GM23248 (cell line): Measurements from ENCODE around the gene WSCD1. TPM values are rescaled to one million over a fixed set of nuclear protein-coding genes. Genes with fewer than 3 reads are reported as not detected.

Source experiments
- DNase-seq: peaks from one replicate; pipeline ENCODE4 v3.0.0-alpha.2; 2015
- H2AFZ ChIP-seq: fragments of 200-600 bp; sonication (generic); 2 replicates; pipeline ENCODE4 v1.6.1; 2016; ENCODE audit warnings: antibody characterized with exemption
- H3F3A ChIP-seq: fragments of 200-600 bp; sonication (generic); 2 replicates; pipeline ENCODE4 v1.6.1; 2016; ENCODE audit warnings: mild to moderate bottlenecking, antibody characterized with exemption, mixed run types; ENCODE audit not compliant: insufficient read depth
- H3K27ac ChIP-seq: fragments of 200-600 bp; sonication (generic); 2 replicates; pipeline ENCODE4 v1.5.1; 2016; ENCODE audit warnings: mild to moderate bottlenecking
- H3K27me3 ChIP-seq: fragments of 200-600 bp; sonication (generic); replicated peaks from 2 replicates; pipeline ENCODE4 v1.6.1; 2016; ENCODE audit warnings: mild to moderate bottlenecking; ENCODE audit not compliant: insufficient read depth
- H3K36me3 ChIP-seq: fragments of 200-600 bp; sonication (generic); 2 replicates; pipeline ENCODE4 v1.6.1; 2016; ENCODE audit warnings: low read depth, mild to moderate bottlenecking
- H3K4me1 ChIP-seq: fragments of 200-600 bp; sonication (generic); 2 replicates; pipeline ENCODE4 v1.6.1; 2016; ENCODE audit warnings: mild to moderate bottlenecking; ENCODE audit not compliant: insufficient read depth
- H3K4me2 ChIP-seq: fragments of 200-600 bp; sonication (generic); one replicate; pipeline ENCODE4 v1.6.1; 2016; ENCODE audit warnings: mild to moderate bottlenecking; ENCODE audit not compliant: unreplicated experiment
- H3K4me3 ChIP-seq: fragments of 200-600 bp; sonication (generic); 2 replicates; pipeline ENCODE4 v1.5.1; 2016; ENCODE audit warnings: mild to moderate bottlenecking
- H3K79me2 ChIP-seq: fragments of 200-600 bp; sonication (generic); 2 replicates; pipeline ENCODE4 v1.6.1; 2016; ENCODE audit warnings: mild to moderate bottlenecking; ENCODE audit not compliant: insufficient read depth
- H3K9ac ChIP-seq: fragments of 200-600 bp; sonication (generic); 2 replicates; pipeline ENCODE4 v1.6.1; 2016; ENCODE audit warnings: mild to moderate bottlenecking
- H3K9me2 ChIP-seq: fragments of 200-600 bp; sonication (generic); 2 replicates; pipeline ENCODE4 v1.6.1; 2016; ENCODE audit warnings: mixed run types, mild to moderate bottlenecking, moderate library complexity; ENCODE audit not compliant: insufficient read depth
- H3K9me3 ChIP-seq: fragments of 200-600 bp; sonication (generic); one replicate; pipeline ENCODE4 v1.6.1; 2017; ENCODE audit warnings: low read depth
- H4K20me1 ChIP-seq: fragments of 200-600 bp; sonication (generic); 2 replicates; pipeline ENCODE4 v1.6.0; 2016; ENCODE audit not compliant: insufficient read depth
- EZH2 ChIP-seq: fragments of 200-600 bp; sonication (generic); IDR thresholded peaks from 2 replicates; pipeline ENCODE4 v1.6.1; 2018; ENCODE audit warnings: antibody characterized with exemption, mild to moderate bottlenecking; ENCODE audit not compliant: insufficient read depth, poor library complexity, severe bottlenecking
- EZH2phosphoT487 ChIP-seq: fragments of 200-600 bp; sonication (generic); IDR thresholded peaks from 2 replicates; pipeline ENCODE4 v1.6.1; 2018; ENCODE audit warnings: antibody characterized with exemption, moderate library complexity, mild to moderate bottlenecking, low read depth; ENCODE audit not compliant: insufficient read depth
- WGBS, 2 experiments: methylation state at CpG; one replicate each; pipeline ENCODE4 v1.1.6; 2015 to 2017; ENCODE audit warnings: low lambda C conversion rate in 2 of 2, low coverage in 1 of 2; ENCODE audit errors: missing lambda C conversion rate in 2 of 2; 5-methylcytosine and 5-hydroxymethylcytosine counted together
- in situ Hi-C: fragments of 300-500 bp; cut with MboI; formaldehyde crosslinking; loops from 2 replicates; pipeline ENCODE4 v1.15.0; 2020
- polyA plus RNA-seq: library from polyadenylated mRNA; unstranded; fragments of >200 nt; fragmentation: Nextera tagmentation; extraction: Ambion mirVana; gene quantifications from 2 replicates; pipeline ENCODE4 v1.2.1, GENCODE V29; 2016
- total RNA-seq: library from RNA; depleted of rRNA; stranded (reverse); fragments of >200 nt; shearing (Covaris generic); gene quantifications from 2 replicates; pipeline ENCODE4 v1.2.3, GENCODE V29; 2014

WSCD1 gene
- total and polyA plus RNA-seq, 2 experiments from 2014 or later: 0.11 TPM; not detected in 1

- 35 to 44% methylated on average over 5 of the region's 5 CpGs for WGBS, 2 experiments
- no peak overlapping the region for H3K27ac ChIP-seq
- H4K20me1 ChIP-seq: no peaks in the 10 kb centered on the region
- no peaks in the 10 kb centered on the region for H3K9me3 ChIP-seq
- H3K79me2 ChIP-seq: no peaks in the 10 kb centered on the region
- in situ Hi-C loops: no loop called here
- no peak overlapping the region for H3K4me2 ChIP-seq
- TF ChIP-seq EZH2phosphoT487 (no peak), EZH2 (no peak)
- no peaks in the 10 kb centered on the region for H3F3A ChIP-seq
- no peak overlapping the region for H2AFZ ChIP-seq
- H3K9me2 ChIP-seq: no peaks in the 10 kb centered on the region
- no peaks in the 10 kb centered on the region for H3K4me1 ChIP-seq
- DNase-seq: no peak
- H3K27me3 ChIP-seq: peaks cover 34% of the 10 kb centered on the region
- no peak overlapping the region for H3K4me3 ChIP-seq
- H3K36me3 ChIP-seq: no peaks in the 10 kb centered on the region
- H3K9ac ChIP-seq: no peak overlapping the region
Measured at GRCh38 chr17:6072611-6073010, 2.4 kb downstream of the WSCD1 start.

- Histone ChIP-seq H3K4me2 (no peak overlapping the region), H3K9ac (no peak overlapping the region), H3K27me3 (peaks cover 28% of the 10 kb centered on the region), H3F3A (no peaks in the 10 kb centered on the region), H3K79me2 (no peaks in the 10 kb centered on the region), H3K36me3 (no peaks in the 10 kb centered on the region), H3K4me3 (no peak overlapping the region), H2AFZ (no peak overlapping the region), H3K9me3 (no peaks in the 10 kb centered on the region), H4K20me1 (no peaks in the 10 kb centered on the region), H3K4me1 (no peaks in the 10 kb centered on the region), H3K9me2 (no peaks in the 10 kb centered on the region), H3K27ac (no peak overlapping the region)
- TF ChIP-seq EZH2phosphoT487 (no peak), EZH2 (no peak)
- WGBS, 2 experiments: 24 to 26% methylated on average over 7 of the region's 7 CpGs
- in situ Hi-C loops: no loop called here
- no peak for DNase-seq
Measured at GRCh38 chr17:6073620-6074019, 3.4 kb downstream of the WSCD1 start.

GRCh38 chr17:6075050-6075449 is 4.9 kb downstream of the WSCD1 start:
- no peaks in the 10 kb centered on the region for H3K4me1 ChIP-seq
- H4K20me1 ChIP-seq: no peaks in the 10 kb centered on the region
- no peak overlapping the region for H2AFZ ChIP-seq
- no peak for DNase-seq
- H3K27me3 ChIP-seq: peaks cover 15% of the 10 kb centered on the region; the same call in 1 of the 2 replicates
- H3K79me2 ChIP-seq: no peaks in the 10 kb centered on the region
- no peak for TF ChIP-seq EZH2phosphoT487
- TF ChIP-seq EZH2: no peak
- no peaks in the 10 kb centered on the region for H3F3A ChIP-seq
- no peak overlapping the region for H3K4me2 ChIP-seq
- H3K36me3 ChIP-seq: no peaks in the 10 kb centered on the region
- H3K9me2 ChIP-seq: no peaks in the 10 kb centered on the region
- 8 to 9% methylated on average over 6 of the region's 6 CpGs for WGBS, 2 experiments
- H3K4me3 ChIP-seq: no peak overlapping the region
- H3K9me3 ChIP-seq: no peaks in the 10 kb centered on the region
- no peak overlapping the region for H3K27ac ChIP-seq
- H3K9ac ChIP-seq: no peak overlapping the region
- in situ Hi-C loops: no loop called here

GRCh38 chr17:6075845-6076244 is 5.7 kb downstream of the WSCD1 start:
- H3K4me2 ChIP-seq: no peak overlapping the region
- no peak for DNase-seq
- no peaks in the 10 kb centered on the region for H3K4me1 ChIP-seq
- in situ Hi-C loops: no loop called here
- WGBS, 2 experiments: 20 to 26% methylated on average over 8 of the region's 8 CpGs
- no peaks in the 10 kb centered on the region for H3F3A ChIP-seq
- no peaks in the 10 kb centered on the region for H3K79me2 ChIP-seq
- TF ChIP-seq EZH2 (no peak), EZH2phosphoT487 (no peak)
- H3K4me3 ChIP-seq: no peak overlapping the region
- H3K9me2 ChIP-seq: no peaks in the 10 kb centered on the region
- no peaks in the 10 kb centered on the region for H4K20me1 ChIP-seq
- H3K27ac ChIP-seq: no peak overlapping the region
- H3K36me3 ChIP-seq: no peaks in the 10 kb centered on the region
- H3K9ac ChIP-seq: no peak overlapping the region
- H3K9me3 ChIP-seq: no peaks in the 10 kb centered on the region
- peaks cover 15% of the 10 kb centered on the region; the same call in 1 of the 2 replicates for H3K27me3 ChIP-seq
- no peak overlapping the region for H2AFZ ChIP-seq

- in situ Hi-C loops: no loop called here
- no peaks in the 10 kb centered on the region for H3K9me3 ChIP-seq
- no peaks in the 10 kb centered on the region for H3K79me2 ChIP-seq
- no peaks in the 10 kb centered on the region for H3K4me1 ChIP-seq
- H4K20me1 ChIP-seq: no peaks in the 10 kb centered on the region
- H2AFZ ChIP-seq: no peak overlapping the region
- WGBS, 2 experiments: 13 to 19% methylated on average over 5 of the region's 5 CpGs
- H3K4me2 ChIP-seq: no peak overlapping the region
- TF ChIP-seq EZH2 (no peak), EZH2phosphoT487 (no peak)
- no peak overlapping the region for H3K9ac ChIP-seq
- no peak for DNase-seq
- no peaks in the 10 kb centered on the region for H3F3A ChIP-seq
- no peak overlapping the region for H3K27ac ChIP-seq
- no peaks in the 10 kb centered on the region; the same call in 1 of the 2 replicates for H3K27me3 ChIP-seq
- H3K4me3 ChIP-seq: no peak overlapping the region
- no peaks in the 10 kb centered on the region for H3K36me3 ChIP-seq
- no peaks in the 10 kb centered on the region for H3K9me2 ChIP-seq
Measured at GRCh38 chr17:6077752-6078151, 7.6 kb downstream of the WSCD1 start.
